HepG2 (cell line): ENCODE data around the gene CCDC6. TPM values are rescaled to one million over a fixed set of nuclear protein-coding genes. Genes with fewer than 3 reads are reported as not detected.
"Not testable (repeated sequence)": the region's sequence is repeated elsewhere in the genome, so short reads cannot be mapped to it uniquely, and the experiment has no call there.

ENCODE experiments used
- ATAC-seq: fragments of 200-7000 bp; cut with Tn5 transposase; 3 replicates; pipeline ENCODE4 v1.9.1; 2020; ENCODE audit warnings: mild to moderate bottlenecking, moderate library complexity
- BruUV-seq: library from RNA; stranded (reverse); fragments of 400-500 nt; replicated peaks from 2 replicates; lab custom pipeline; 2021; lab: Mats Ljungman, UMichigan
- CTCF ChIA-PET: fragments of 300-600 bp; formaldehyde crosslinking; extraction: SDS; loops from one replicate; lab custom pipeline; 2021; ENCODE audit warnings: low total read pairs, inconsistent platforms, low intra/inter-chr PET ratio; lab: Yijun Ruan, JAX
- POLR2A ChIA-PET: fragments of 350-600 bp; sonication (Branson Sonifier 250); formaldehyde crosslinking; loops from one replicate; lab custom pipeline; 2020; ENCODE audit warnings: antibody characterized with exemption, inconsistent platforms; lab: Yijun Ruan, JAX
- DNase-seq: peaks from one replicate; pipeline ENCODE4 v3.0.0-alpha.2; 2015; ENCODE audit warnings: low spot score
- FAIRE-seq: peaks from 3 replicates; lab custom pipeline; 2011; peaks lifted over from hg19 to GRCh38; lab: Jason Lieb, UNC
- H2AFZ ChIP-seq: one replicate; pipeline ENCODE4 v1.6.1; 2011; ENCODE audit warnings: low read length, inconsistent platforms
- H3K27ac ChIP-seq: fragments of 300-600 bp; 3 replicates; pipeline ENCODE4 v1.8.0; 2011; ENCODE audit warnings: mixed run types, mild to moderate bottlenecking, mixed read lengths, low read length, inconsistent platforms; ENCODE audit not compliant: insufficient read depth; ENCODE audit errors: extremely low read length
- H3K27me3 ChIP-seq, 2 experiments: fragments of 200-600 bp in 1 of 2; 2 replicates in 1 of 2; 3 replicates in 1 of 2; pipeline versions ENCODE4 v1.6.0 to v1.8.0; 2011; ENCODE audit warnings: low read length in 2 of 2, mild to moderate bottlenecking in 2 of 2, moderate library complexity in 2 of 2, inconsistent platforms in 1 of 2; ENCODE audit not compliant: insufficient read depth in 2 of 2, control insufficient read depth in 1 of 2
- H3K36me3 ChIP-seq, 2 experiments: fragments of 200-600 bp in 1 of 2; replicated peaks in 1 of 2; 2 replicates in 1 of 2; 3 replicates in 1 of 2; pipeline versions ENCODE4 v1.5.1 to v1.8.0; 2011; ENCODE audit warnings: low read length in 2 of 2, inconsistent platforms in 1 of 2; ENCODE audit not compliant: insufficient read depth in 2 of 2, control insufficient read depth in 1 of 2
- H3K4me1 ChIP-seq: 2 replicates; pipeline ENCODE4 v1.5.1; 2012; ENCODE audit warnings: low read length, inconsistent platforms; ENCODE audit not compliant: insufficient read depth
- H3K4me2 ChIP-seq: 2 replicates; pipeline ENCODE4 v1.6.0; 2011; ENCODE audit warnings: low read depth, low read length, inconsistent platforms
- H3K4me3 ChIP-seq, 3 experiments: fragments of 200-600 bp in 1 of 3; sonication (generic), shearing (Covaris generic) in 1 of 3; replicated peaks in 1 of 3; 2 replicates each; pipeline ENCODE4 v1.5.1; 2011 to 2016; ENCODE audit warnings: low read length in 3 of 3, inconsistent platforms in 2 of 3, low read depth in 2 of 3, mild to moderate bottlenecking in 2 of 3, control low read depth in 1 of 3, mixed read lengths in 1 of 3; ENCODE audit not compliant: insufficient read depth in 1 of 3
- H3K79me2 ChIP-seq: one replicate; pipeline ENCODE4 v1.6.1; 2011; ENCODE audit warnings: low read length, inconsistent platforms; ENCODE audit not compliant: insufficient read depth
- H3K9ac ChIP-seq: 2 replicates; pipeline ENCODE4 v1.6.0; 2011; ENCODE audit warnings: mild to moderate bottlenecking, low read depth, low read length, inconsistent platforms; ENCODE audit not compliant: insufficient read depth
- H3K9me3 ChIP-seq: 2 replicates; pipeline ENCODE4 v1.5.1; 2012; ENCODE audit warnings: mild to moderate bottlenecking, low read length
- H4K20me1 ChIP-seq: 2 replicates; pipeline ENCODE4 v1.6.0; 2011; ENCODE audit warnings: inconsistent platforms, mild to moderate bottlenecking, low read length, moderate library complexity; ENCODE audit not compliant: insufficient read depth
- AFF4 ChIP-seq: sonication (generic); formaldehyde crosslinking; IDR thresholded peaks from 2 replicates; pipeline ENCODE4 v1.4.0; 2020; ENCODE audit warnings: missing genetic modification reagents
- CCAR2 ChIP-seq: fragments of 200-400 bp; formaldehyde crosslinking; optimal IDR thresholded peaks from 2 replicates; pipeline ENCODE3; 2018; ENCODE audit warnings: low read depth, mild to moderate bottlenecking, low read length, moderate library complexity
- KDM1A ChIP-seq: IDR thresholded peaks from 2 replicates; pipeline ENCODE4 v1.6.1; 2016; ENCODE audit warnings: missing compliant biosample characterization
- SAFB2 ChIP-seq: sonication (generic); formaldehyde crosslinking; IDR thresholded peaks from 2 replicates; pipeline ENCODE4 v1.5.1; 2020; ENCODE audit warnings: missing genetic modification reagents, low read depth, mild to moderate bottlenecking, borderline replicate concordance
- SIN3A ChIP-seq: IDR thresholded peaks from 2 replicates; pipeline ENCODE4 v1.6.1; 2011; ENCODE audit warnings: low read depth, mild to moderate bottlenecking, control low read depth, low read length, borderline replicate concordance
- TFE3 ChIP-seq: IDR thresholded peaks from 2 replicates; pipeline ENCODE4 v1.6.1; 2016
- ZBTB26 ChIP-seq: IDR thresholded peaks from 2 replicates; pipeline ENCODE4 v1.6.1; 2016; ENCODE audit warnings: missing compliant biosample characterization, missing genetic modification reagents, borderline replicate concordance
- ZBTB38 ChIP-seq: sonication (generic); formaldehyde crosslinking; IDR thresholded peaks from 2 replicates; pipeline ENCODE4 v1.5.1; 2020; ENCODE audit warnings: mild to moderate bottlenecking, missing genetic modification reagents
- ZNF20 ChIP-seq: sonication (generic); formaldehyde crosslinking; IDR thresholded peaks from 2 replicates; pipeline ENCODE4 v1.4.0; 2020; ENCODE audit warnings: mild to moderate bottlenecking, moderate library complexity, missing genetic modification reagents
- ZNF615 ChIP-seq: sonication (generic); formaldehyde crosslinking; IDR thresholded peaks from 2 replicates; pipeline ENCODE4 v1.5.0; 2020; ENCODE audit warnings: mild to moderate bottlenecking, missing genetic modification reagents, borderline replicate concordance
- ZNF772 ChIP-seq: sonication (generic); formaldehyde crosslinking; IDR thresholded peaks from 2 replicates; pipeline ENCODE4 v1.5.0; 2020; ENCODE audit warnings: mild to moderate bottlenecking, missing genetic modification reagents
- WGBS: methylation state at CpG from one replicate; pipeline ENCODE4 v1.1.6; 2017; ENCODE audit warnings: low lambda C conversion rate; 5-methylcytosine and 5-hydroxymethylcytosine counted together
- in situ Hi-C: cut with HindIII; loops from 2 replicates; pipeline ENCODE4 v1.10.0; 2017; ENCODE audit warnings: low pct_unique_long_range_greater_than_20kb; ENCODE audit not compliant: extremely low pct_ligation_motif_present
- intact Hi-C: fragments of 100-400 bp; cut with micrococcal nuclease; formaldehyde crosslinking; loops from one replicate; pipeline ENCODE4 v1.10.0; 2022; ENCODE audit not compliant: unreplicated experiment
- polyA plus RNA-seq, 8 experiments: library from polyadenylated mRNA; depleted of rRNA in 3 of 8; stranded (reverse) in 7 of 8; unstranded in 1 of 8; fragments of >200 nt; fragmentation: Illumina TruSeq in 4 of 8; extraction: Trizol in 4 of 8; gene quantifications; 2 replicates each; pipeline versions ENCODE4 v1.2.1 to v1.2.3, GENCODE V29; 2011 to 2016; ENCODE audit warnings: low read depth in 4 of 8, missing spikeins in 1 of 8, mixed read lengths in 1 of 8; ENCODE audit not compliant: insufficient read depth in 1 of 8
- total RNA-seq, 5 experiments: library from RNA; depleted of rRNA; stranded (reverse); fragments of >200 nt; fragmentation: Illumina TruSeq; extraction: Trizol; gene quantifications; 2 replicates each; pipeline ENCODE4 v1.2.3, GENCODE V29; 2016; ENCODE audit warnings: low read depth in 1 of 5

Gene CCDC6
- total and polyA plus RNA-seq, 2 of the 13 experiments (the other 11 are each of a cell fraction or from before 2014, with no cell fraction given): 17.9 to 18.3 TPM

- BruUV-seq: no TSS peak
- no peak for TF ChIP-seq ZBTB38 (CRISPR knock-in tag)
- TF ChIP-seq CCAR2: no peak
- no peak for TF ChIP-seq ZNF20
- TF ChIP-seq TFE3 (CRISPR knock-in tag): no peak
- TF ChIP-seq SAFB2 (CRISPR knock-in tag): no peak
- no peak for TF ChIP-seq ZNF615 (CRISPR knock-in tag)
- TF ChIP-seq ZNF772 (CRISPR knock-in tag): no peak
- no peak for TF ChIP-seq AFF4 (CRISPR knock-in tag)
- TF ChIP-seq KDM1A (CRISPR knock-in tag): no peak
- TF ChIP-seq ZBTB26 (CRISPR knock-in tag): no peak
- no peak for TF ChIP-seq SIN3A
- Histone ChIP-seq H3K36me3 (no peaks in the 10 kb centered on the region), H3K27me3 (no peaks in the 10 kb centered on the region), H3K27ac (no peak overlapping the region), H3K4me1 (no peaks in the 10 kb centered on the region), H4K20me1 (no peaks in the 10 kb centered on the region), H3K9me3 (no peaks in the 10 kb centered on the region), H3K79me2 (no peaks in the 10 kb centered on the region), H2AFZ (no peak overlapping the region), H3K4me2 (no peak overlapping the region), H3K9ac (no peak overlapping the region), H3K4me3 (no peak overlapping the region)
- intact Hi-C loops: no loop called here
- in situ Hi-C loops: no loop called here
- FAIRE-seq: no peak
- CTCF ChIA-PET: no interaction called here
- WGBS: 31% methylated on average over 3 of the region's 3 CpGs
- no peak for DNase-seq
- POLR2A ChIA-PET: no interaction called here
- no peak for ATAC-seq
Observed at GRCh38 chr10:59954296-59954695, 47.9 kb upstream of the CCDC6 start.

GRCh38 chr10:59953711-59954110 is 47.4 kb upstream of the CCDC6 start:
- H3K36me3 ChIP-seq, H3K9ac ChIP-seq, POLR2A ChIA-PET, H2AFZ ChIP-seq, H3K4me2 ChIP-seq, H3K4me3 ChIP-seq, H3K9me3 ChIP-seq, CTCF ChIA-PET, ATAC-seq, H3K4me1 ChIP-seq, H4K20me1 ChIP-seq, in situ Hi-C loops, intact Hi-C loops, DNase-seq, H3K27ac ChIP-seq, FAIRE-seq, H3K27me3 ChIP-seq, BruUV-seq, H3K79me2 ChIP-seq: not testable (repeated sequence)
- 7% methylated on average over 2 of the region's 2 CpGs for WGBS
